Caco-2 (cell line): ENCODE data around the gene SLC23A3. TPM values are rescaled to one million over a fixed set of nuclear protein-coding genes. Genes with fewer than 3 reads are reported as not detected.

Experiments used
- BruUV-seq: library from RNA; stranded (reverse); fragments of 400-500 nt; replicated peaks from 2 replicates; lab custom pipeline; 2021; lab: Mats Ljungman, UMichigan
- CTCF ChIA-PET: fragments of 300-600 bp; sonication (Branson Sonifier 250); formaldehyde crosslinking; loops from one replicate; lab custom pipeline; 2022; ENCODE audit warnings: antibody characterized with exemption; lab: Charles Lee
- POLR2A ChIA-PET: fragments of 300-600 bp; sonication (Branson Sonifier 250); formaldehyde crosslinking; loops from one replicate; lab custom pipeline; 2022; ENCODE audit warnings: antibody characterized with exemption; lab: Charles Lee
- DNase-seq, 2 experiments: peaks; one replicate each; pipeline versions ENCODE4 v3.0.0 to v3.0.0-alpha.2; 2020 to 2022
- H3K27me3 ChIP-seq: replicated peaks from 2 replicates; pipeline ENCODE4 v1.6.0; 2011; ENCODE audit warnings: low read length; ENCODE audit not compliant: control insufficient read depth, insufficient read depth
- H3K36me3 ChIP-seq: 2 replicates; pipeline ENCODE4 v1.5.1; 2011; ENCODE audit warnings: low read length; ENCODE audit not compliant: control insufficient read depth, insufficient read depth
- H3K4me1 ChIP-seq: fragments of 250-450 bp; sonication (Bioruptor Pico); 2 replicates; pipeline ENCODE4 v1.5.1; 2020; ENCODE audit warnings: mild to moderate bottlenecking
- H3K4me3 ChIP-seq: 2 replicates; pipeline ENCODE4 v1.5.1; 2011; ENCODE audit warnings: low read depth, mild to moderate bottlenecking, control low read depth, low read length
- H3K9me3 ChIP-seq: fragments of 250-450 bp; sonication (Bioruptor Pico); 2 replicates; pipeline ENCODE4 v1.5.1; 2020; ENCODE audit warnings: mild to moderate bottlenecking, moderate library complexity
- H3K27ac Mint-ChIP-seq: one replicate; pipeline ENCODE4 v1.8.0; 2022; ENCODE audit warnings: mixed read lengths; ENCODE audit not compliant: unreplicated experiment
- H3K27me3 Mint-ChIP-seq: one replicate; pipeline ENCODE4 v1.8.0; 2022; ENCODE audit warnings: mixed read lengths; ENCODE audit not compliant: insufficient read depth, unreplicated experiment
- H3K36me3 Mint-ChIP-seq: one replicate; pipeline ENCODE4 v1.8.0; 2022; ENCODE audit warnings: mild to moderate bottlenecking, mixed read lengths; ENCODE audit not compliant: insufficient read depth, unreplicated experiment
- H3K4me1 Mint-ChIP-seq: one replicate; pipeline ENCODE4 v1.8.0; 2022; ENCODE audit warnings: low read depth, mixed read lengths; ENCODE audit not compliant: unreplicated experiment
- H3K4me3 Mint-ChIP-seq: one replicate; pipeline ENCODE4 v1.8.0; 2022; ENCODE audit warnings: mild to moderate bottlenecking, moderate library complexity, mixed read lengths; ENCODE audit not compliant: unreplicated experiment
- H3K9me3 Mint-ChIP-seq: one replicate; pipeline ENCODE4 v1.8.0; 2022; ENCODE audit warnings: mixed read lengths; ENCODE audit not compliant: unreplicated experiment
- intact Hi-C: fragments of 100-400 bp; cut with micrococcal nuclease; formaldehyde crosslinking; loops from one replicate; pipeline ENCODE4 v1.10.0; 2022; ENCODE audit not compliant: unreplicated experiment
- total RNA-seq: library from RNA; stranded (reverse); gene quantifications from 2 replicates; pipeline ENCODE4 v1.2.3, GENCODE V29; 2022
- TF ChIP-seq, protein P1 (sequence below), 2 experiments: fragments of 200-600 bp in 1 of 2; IDR thresholded peaks; 1 replicate in 1 of 2; 2 replicates in 1 of 2; pipeline versions ENCODE4 v1.5.1 to v1.8.0; 2011 to 2022; ENCODE audit warnings: antibody characterized with exemption in 1 of 2, control low read depth in 1 of 2, inconsistent platforms in 1 of 2, low read depth in 1 of 2, low read length in 1 of 2, mild to moderate bottlenecking in 1 of 2, moderate library complexity in 1 of 2; ENCODE audit not compliant: insufficient read depth in 1 of 2, severe bottlenecking in 1 of 2, unreplicated experiment in 1 of 2

Gene SLC23A3
- total RNA-seq, 1 experiment from 2014 or later, result 7.1 TPM

DNA sequence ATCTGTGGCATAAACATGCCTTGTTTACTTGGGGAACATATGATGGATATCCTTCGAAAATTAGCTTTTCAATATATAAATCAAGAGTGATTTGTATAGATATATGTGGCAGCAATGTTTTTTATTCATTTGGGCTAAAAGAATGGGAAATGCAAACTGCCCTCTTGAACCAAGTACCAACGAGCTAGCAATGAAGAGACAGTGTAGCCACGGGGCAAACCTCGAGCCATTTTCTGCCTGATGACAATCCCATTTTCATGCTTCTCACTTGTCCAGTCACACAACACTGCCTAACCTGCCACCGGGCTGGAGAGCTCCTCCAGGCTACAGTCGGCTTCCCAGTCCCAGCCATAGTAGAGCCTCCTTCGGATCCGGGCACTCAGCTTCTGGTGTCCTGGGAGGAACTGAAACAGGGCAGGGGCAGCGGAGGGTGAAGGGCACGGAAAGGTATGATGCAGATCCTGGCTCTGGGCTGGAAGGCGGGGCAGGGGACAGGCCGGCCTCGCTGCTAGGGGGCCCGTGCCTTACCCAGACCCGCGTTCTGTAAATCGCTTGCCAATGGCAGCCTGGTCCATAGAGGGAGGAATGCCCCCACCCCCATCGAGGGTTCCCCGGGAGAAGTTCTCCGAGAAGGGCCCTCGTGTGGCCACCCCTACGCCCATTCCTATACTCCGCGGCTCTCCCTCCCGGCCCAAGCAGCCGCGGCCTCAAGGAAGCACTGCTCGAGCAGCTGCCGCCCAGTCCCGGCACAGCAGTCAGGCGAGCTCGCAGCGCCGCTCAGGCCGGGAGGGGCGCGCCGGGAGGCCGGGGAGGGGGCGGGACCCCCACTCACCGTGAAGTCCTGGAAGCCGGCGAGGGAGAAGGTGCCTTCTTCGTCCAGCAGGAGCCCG is 6.3 kb upstream of the SLC23A3 start:
- DNase-seq, result peak; percentile 68 to 71
- H3K36me3 ChIP-seq, result peaks cover 16% of the 10 kb centered on the region
- H3K4me1 Mint-ChIP-seq, result peaks cover 25% of the 10 kb centered on the region
- peak overlapping the region; percentile 90 for H3K4me3 Mint-ChIP-seq
- H3K9me3 Mint-ChIP-seq, result no peaks in the 10 kb centered on the region
- CTCF ChIA-PET, result interaction anchor here (0.6 to 2.0 kb wide), 10 partner anchors 21 to 211 kb away, joined by 3 to 13 read pairs (median 4); partner anchors contain the start of genes ANKZF1, ATG9A and ZFAND2B
- intact Hi-C loops, result loop anchor here (1.0 to 5.0 kb wide), 3 partner anchors 16 to 211 kb away; partner anchors contain the start of genes DNAJB2, DNPEP and NHEJ1
- H3K4me1 ChIP-seq, result peaks cover 17% of the 10 kb centered on the region
- TF ChIP-seq, protein P1, sequence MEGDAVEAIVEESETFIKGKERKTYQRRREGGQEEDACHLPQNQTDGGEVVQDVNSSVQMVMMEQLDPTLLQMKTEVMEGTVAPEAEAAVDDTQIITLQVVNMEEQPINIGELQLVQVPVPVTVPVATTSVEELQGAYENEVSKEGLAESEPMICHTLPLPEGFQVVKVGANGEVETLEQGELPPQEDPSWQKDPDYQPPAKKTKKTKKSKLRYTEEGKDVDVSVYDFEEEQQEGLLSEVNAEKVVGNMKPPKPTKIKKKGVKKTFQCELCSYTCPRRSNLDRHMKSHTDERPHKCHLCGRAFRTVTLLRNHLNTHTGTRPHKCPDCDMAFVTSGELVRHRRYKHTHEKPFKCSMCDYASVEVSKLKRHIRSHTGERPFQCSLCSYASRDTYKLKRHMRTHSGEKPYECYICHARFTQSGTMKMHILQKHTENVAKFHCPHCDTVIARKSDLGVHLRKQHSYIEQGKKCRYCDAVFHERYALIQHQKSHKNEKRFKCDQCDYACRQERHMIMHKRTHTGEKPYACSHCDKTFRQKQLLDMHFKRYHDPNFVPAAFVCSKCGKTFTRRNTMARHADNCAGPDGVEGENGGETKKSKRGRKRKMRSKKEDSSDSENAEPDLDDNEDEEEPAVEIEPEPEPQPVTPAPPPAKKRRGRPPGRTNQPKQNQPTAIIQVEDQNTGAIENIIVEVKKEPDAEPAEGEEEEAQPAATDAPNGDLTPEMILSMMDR (IDR thresholded peaks at IDR 0.05; ENCODE audit: insufficient read depth in 1 of 2, low read depth in 1 of 2, low read length in 1 of 2, severe bottlenecking in 1 of 2, unreplicated experiment in 1 of 2), result no peak
- H3K27me3 Mint-ChIP-seq, result no peaks in the 10 kb centered on the region
- BruUV-seq, result TSS peak; percentile 45
- peak overlapping the region; percentile 93 for H3K4me3 ChIP-seq
- no peaks in the 10 kb centered on the region; the same call in 1 of the 2 replicates for H3K27me3 ChIP-seq
- peaks cover 37% of the 10 kb centered on the region for H3K36me3 Mint-ChIP-seq
- H3K27ac Mint-ChIP-seq, result peak overlapping the region; percentile 48
- POLR2A ChIA-PET, result interaction anchor here (0.6 to 1.4 kb wide), 11 partner anchors 12 to 212 kb away, joined by 3 to 13 read pairs (median 6); partner anchors contain the start of genes ABCB6, DNAJB2, DNPEP and GLB1L
- no peaks in the 10 kb centered on the region for H3K9me3 ChIP-seq

GRCh38 chr2:219175486-219175885 is 5.7 kb upstream of the SLC23A3 start:
- Histone ChIP-seq H3K27me3 (no peaks in the 10 kb centered on the region; the same call in 1 of the 2 replicates), H3K4me1 (peaks cover 23% of the 10 kb centered on the region), H3K36me3 (peaks cover 15% of the 10 kb centered on the region), H3K9me3 (no peaks in the 10 kb centered on the region), H3K4me3 (peak overlapping the region; percentile 93)
- TF ChIP-seq, protein P1 (IDR thresholded peaks at IDR 0.05; ENCODE audit: insufficient read depth in 1 of 2, low read depth in 1 of 2, low read length in 1 of 2, severe bottlenecking in 1 of 2, unreplicated experiment in 1 of 2), result no peak
- H3K36me3 Mint-ChIP-seq, result peaks cover 38% of the 10 kb centered on the region
- ChIA-PET CTCF (interaction anchor here (1.0 to 1.7 kb wide), 5 partner anchors 20 to 195 kb away, joined by 3 to 13 read pairs (median 3); partner anchors contain the start of gene ZFAND2B), POLR2A (interaction anchor here (1.0 to 1.3 kb wide), 3 partner anchors 32 to 103 kb away, joined by 5 to 6 read pairs (median 6); partner anchors contain the start of genes DNAJB2, GLB1L and STK16)
- no peaks in the 10 kb centered on the region for H3K27me3 Mint-ChIP-seq
- peak overlapping the region; percentile 48 for H3K27ac Mint-ChIP-seq
- H3K4me1 Mint-ChIP-seq, result peaks cover 26% of the 10 kb centered on the region
- no TSS peak for BruUV-seq
- H3K4me3 Mint-ChIP-seq, result peak overlapping the region; percentile 90
- intact Hi-C loops, result loop anchor here (5.0 kb wide), 1 partner anchor 102 kb away; the partner anchor contains the start of gene DNAJB2
- DNase-seq, result no peak
- H3K9me3 Mint-ChIP-seq, result no peaks in the 10 kb centered on the region

- no peaks in the 10 kb centered on the region for H3K9me3 ChIP-seq
Observed at GRCh38 chr2:219174801-219175200, 5.0 kb upstream of the SLC23A3 start.

More at GRCh38 chr2:219174801-219175200, 5.0 kb upstream of the SLC23A3 start:
- peaks cover 38% of the 10 kb centered on the region for H3K36me3 Mint-ChIP-seq
- ChIA-PET POLR2A (no interaction called here), CTCF (no interaction called here)
- no peaks in the 10 kb centered on the region for H3K9me3 Mint-ChIP-seq
- Histone ChIP-seq H3K36me3 (peaks cover 15% of the 10 kb centered on the region), H3K4me3 (no peak overlapping the region), H3K27me3 (no peaks in the 10 kb centered on the region; the same call in 1 of the 2 replicates), H3K4me1 (peaks cover 27% of the 10 kb centered on the region)
- no peak for DNase-seq
- H3K27me3 Mint-ChIP-seq, result no peaks in the 10 kb centered on the region
- BruUV-seq, result no TSS peak
- peak overlapping the region; percentile 9 for H3K4me3 Mint-ChIP-seq
- H3K27ac Mint-ChIP-seq, result no peak overlapping the region
- intact Hi-C loops, result loop anchor here (5.0 kb wide), 1 partner anchor 102 kb away; the partner anchor contains the start of gene DNAJB2
- H3K4me1 Mint-ChIP-seq, result peaks cover 28% of the 10 kb centered on the region
- TF ChIP-seq, protein P1 (IDR thresholded peaks at IDR 0.05; ENCODE audit: insufficient read depth in 1 of 2, low read depth in 1 of 2, low read length in 1 of 2, severe bottlenecking in 1 of 2, unreplicated experiment in 1 of 2), result no peak
